ENCODE measurements around the gene CARNS1.
"Not testable (repeated sequence)": the region's sequence is repeated elsewhere in the genome, so short reads cannot be mapped to it uniquely, and the experiment has no call there.

CARNS1 gene

DNA sequence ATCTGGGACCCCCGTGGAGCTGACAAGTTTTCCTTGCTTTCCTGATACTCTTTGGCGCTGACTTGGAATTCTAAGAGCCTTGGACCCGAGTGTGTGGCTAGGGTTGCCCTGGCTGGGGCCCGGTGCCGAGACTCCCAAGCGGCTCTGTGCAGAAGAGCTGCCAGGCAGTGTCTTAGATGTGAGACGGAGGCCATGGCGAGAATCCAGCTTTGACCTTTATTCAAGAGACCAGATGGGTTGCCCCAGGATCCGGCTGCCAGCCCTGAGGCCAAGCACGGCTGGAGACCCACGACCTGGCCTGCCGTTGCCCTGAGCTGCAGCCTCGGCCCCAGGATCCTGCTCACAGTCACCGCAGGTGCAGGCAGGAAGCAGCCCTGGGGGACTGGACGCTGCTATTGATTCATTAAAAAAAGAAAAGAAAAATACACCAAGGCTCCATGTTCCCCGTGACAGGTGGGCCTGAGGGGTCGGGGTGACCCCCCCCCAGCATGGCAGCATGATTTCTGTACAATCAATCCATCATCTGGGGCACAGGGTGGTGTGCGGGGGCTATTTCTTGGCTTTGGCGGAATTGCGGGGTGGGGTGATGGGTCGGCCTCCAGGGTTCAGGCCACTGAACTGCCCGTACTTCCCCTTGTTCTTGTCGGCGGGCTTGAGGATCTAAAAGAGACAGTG is 17.4 kb upstream of the CARNS1 start:
- no peak for DNase-seq

- no peak for DNase-seq
Measured at GRCh38 chr11:67398661-67399563, 16.6 kb upstream of the CARNS1 start.

GRCh38 chr11:67400251-67400941 is 15.1 kb upstream of the CARNS1 start:
- peak in 1 of 2 donors; percentile 21 for DNase-seq

DNA sequence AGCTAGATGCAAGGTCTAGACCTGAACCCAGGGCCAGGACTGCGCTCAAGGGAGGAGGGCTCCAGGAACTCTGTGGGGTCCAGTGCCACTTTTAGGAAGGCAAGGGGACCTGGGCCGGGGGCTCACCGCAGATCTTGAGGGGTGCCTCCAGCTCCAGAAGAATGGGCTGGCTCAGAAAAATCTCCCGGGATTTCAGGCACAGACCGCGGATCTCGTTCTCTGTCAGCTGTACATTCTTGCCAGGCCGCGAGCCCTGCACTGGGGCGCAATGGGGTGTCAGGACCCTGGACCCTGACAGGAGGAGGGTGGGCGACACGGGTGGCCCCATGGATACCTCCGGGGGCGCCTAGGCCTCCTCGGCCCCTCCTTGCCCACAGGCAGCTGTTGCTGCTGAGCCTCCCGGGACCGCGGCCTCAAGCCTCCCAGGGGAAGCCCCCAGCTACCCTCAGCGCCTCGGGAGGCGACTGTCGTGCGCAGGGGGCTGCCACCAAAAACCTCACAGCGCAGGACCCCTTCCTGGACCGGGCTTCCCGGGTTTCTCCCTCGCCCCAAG is 14.5 kb upstream of the CARNS1 start:
- DNase-seq = no peak

DNA sequence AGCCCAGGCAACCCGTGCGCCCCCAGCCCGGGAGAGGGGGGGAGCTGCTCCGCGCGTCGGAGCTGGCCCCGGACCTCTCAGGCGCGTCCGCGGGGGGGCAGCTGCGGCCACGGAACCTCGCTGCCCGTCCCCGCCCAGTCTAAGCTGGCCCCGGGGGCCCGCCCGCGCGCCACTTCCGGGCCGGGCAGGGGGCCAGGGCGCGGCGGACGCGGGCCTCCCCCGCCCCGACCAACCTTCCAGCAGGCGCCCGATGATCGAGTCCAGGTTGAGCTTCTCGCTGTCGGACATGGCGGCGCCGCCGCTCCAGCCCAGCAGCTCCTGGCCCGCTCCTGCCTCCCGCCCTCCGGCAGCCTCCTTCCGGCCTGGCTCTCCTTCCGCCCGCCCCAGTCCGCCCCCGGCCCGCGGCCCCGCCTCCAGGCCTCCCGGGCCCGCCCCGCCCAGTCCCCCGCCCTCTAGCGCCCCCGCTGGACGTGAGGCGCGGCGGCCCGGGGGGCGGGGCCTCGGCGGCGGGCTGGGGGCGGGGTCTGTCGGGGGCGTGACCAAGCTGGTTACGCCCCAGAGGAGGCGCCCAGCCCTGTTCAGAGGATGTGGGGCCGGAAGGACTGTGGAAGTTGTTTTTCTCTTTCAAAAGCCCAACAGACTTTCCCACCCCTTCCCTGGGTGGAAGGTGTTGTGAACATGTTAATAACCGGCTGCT is 13.8 kb upstream of the CARNS1 start, which contains the start of gene PPP1CA:
TSS of gene PPP1CA (minus strand) at position 364 of the 697 bp plus-strand sequence. CDS start at position 288, 76 bp downstream.
- peak; percentile 87 to 91 for DNase-seq

DNA sequence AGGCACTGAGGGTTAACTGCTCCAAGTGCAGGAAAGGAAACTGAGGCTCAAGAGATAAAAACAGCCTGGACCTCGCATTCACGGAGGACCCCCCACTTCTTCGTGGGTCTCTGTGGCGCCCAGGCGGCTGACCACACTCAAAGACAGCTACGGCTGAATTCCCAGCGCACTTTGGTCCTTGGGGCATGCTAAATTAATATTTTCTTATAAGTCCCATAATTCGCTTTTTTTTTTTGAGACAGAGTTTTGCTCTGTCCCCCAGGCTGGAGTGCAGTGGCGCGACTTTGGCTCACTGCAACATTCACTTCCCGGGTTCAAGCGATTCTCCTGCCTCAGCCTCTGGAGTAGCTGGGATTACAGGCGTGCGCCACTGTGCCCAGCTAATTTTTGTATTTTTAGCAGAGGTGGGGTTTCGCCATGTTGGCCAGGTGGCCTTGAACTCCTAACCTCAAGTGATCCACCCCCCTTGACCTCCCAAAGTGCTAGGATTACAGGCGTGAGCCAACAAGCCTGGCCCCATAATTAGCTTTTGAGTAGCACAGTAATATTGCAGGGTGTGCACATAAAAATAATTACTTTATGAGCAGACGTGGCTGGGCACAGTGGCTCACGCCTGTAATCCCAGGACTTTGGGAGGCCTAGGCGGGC is 13.2 kb upstream of the CARNS1 start:
- not testable (repeated sequence) for DNase-seq

- not testable (repeated sequence) for DNase-seq
Measured at GRCh38 chr11:67403085-67403484, 12.4 kb upstream of the CARNS1 start.

DNA sequence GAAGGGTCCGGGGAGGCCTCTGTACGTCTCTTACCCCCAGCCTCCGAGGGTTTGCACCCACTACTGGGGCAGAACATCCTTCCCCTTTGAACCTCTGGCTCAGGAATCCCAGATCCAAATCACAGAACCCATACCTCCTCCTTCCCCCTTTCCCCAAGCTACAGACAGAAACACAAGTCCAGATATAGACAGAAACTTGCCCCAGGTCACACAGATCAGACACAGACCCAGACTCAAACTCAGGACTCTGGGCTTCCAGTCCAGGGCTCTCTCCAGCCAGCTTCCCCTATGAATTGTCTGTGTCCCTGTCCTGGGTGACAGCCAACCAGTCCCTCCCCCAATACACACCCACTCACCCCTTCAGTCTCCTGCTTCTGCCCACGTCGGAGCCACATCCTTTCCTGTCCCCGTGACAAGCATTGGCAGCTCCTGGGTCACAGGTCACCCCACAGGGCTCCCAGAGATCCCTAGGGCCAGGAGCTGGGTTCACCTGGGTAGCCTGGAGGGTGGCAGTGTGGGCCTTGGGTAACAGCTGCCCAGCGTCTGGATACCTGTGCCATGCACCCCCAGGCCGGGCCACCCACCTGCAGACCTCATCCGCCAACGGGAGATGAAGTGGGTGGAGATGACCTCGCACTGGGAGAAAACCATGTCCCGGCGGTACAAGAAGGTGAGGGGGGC is 10.8 kb upstream of the CARNS1 start:
- peak; percentile 85 to 91 for DNase-seq

DNA sequence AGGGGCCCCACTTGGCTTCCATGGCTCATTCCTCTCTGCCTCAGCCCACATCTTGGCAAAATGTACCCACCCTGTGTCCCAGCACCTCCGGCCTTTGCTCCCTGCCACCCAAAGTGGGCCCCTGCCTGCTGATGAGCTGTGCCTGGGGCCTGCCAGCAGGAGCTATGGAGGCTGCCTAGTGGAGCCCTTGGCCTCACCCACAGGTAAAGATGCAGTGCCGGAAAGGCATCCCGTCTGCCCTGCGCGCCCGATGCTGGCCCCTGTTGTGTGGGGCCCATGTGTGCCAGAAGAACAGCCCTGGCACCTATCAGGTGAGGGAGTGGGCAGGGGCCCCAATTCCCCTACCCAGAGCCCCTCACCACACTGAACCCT is 10.3 kb upstream of the CARNS1 start:
- DNase-seq = no peak

DNA sequence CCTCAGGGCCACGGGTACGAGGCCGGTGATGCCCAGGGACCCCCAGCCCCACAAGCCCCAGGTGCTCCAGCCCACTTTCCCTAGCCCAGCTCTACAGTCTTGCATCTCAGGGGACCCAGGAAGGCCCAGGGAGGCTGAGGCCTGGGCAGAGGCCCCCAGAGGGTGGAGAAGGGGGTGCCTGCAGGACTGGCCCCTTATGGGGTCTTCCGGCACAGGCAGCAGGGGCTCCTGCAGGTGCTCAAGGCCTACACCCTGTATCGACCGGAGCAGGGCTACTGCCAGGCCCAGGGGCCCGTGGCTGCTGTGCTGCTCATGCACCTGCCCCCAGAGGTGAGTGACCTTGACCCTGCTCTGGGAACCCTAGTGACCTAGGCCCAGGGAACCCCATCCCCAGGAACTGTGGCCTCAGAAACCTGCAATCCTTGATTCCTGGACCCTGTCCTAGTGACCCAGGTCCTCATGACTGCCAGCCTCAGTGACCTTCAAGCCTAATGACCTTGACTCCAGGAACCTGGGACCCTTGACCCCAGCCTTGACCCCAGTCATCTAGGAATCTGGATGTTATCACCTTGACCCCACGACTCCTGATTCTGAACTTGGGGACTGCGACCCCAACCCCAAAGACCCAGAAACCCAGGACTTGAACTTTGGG is 9.7 kb upstream of the CARNS1 start:
- DNase-seq = no peak

DNA sequence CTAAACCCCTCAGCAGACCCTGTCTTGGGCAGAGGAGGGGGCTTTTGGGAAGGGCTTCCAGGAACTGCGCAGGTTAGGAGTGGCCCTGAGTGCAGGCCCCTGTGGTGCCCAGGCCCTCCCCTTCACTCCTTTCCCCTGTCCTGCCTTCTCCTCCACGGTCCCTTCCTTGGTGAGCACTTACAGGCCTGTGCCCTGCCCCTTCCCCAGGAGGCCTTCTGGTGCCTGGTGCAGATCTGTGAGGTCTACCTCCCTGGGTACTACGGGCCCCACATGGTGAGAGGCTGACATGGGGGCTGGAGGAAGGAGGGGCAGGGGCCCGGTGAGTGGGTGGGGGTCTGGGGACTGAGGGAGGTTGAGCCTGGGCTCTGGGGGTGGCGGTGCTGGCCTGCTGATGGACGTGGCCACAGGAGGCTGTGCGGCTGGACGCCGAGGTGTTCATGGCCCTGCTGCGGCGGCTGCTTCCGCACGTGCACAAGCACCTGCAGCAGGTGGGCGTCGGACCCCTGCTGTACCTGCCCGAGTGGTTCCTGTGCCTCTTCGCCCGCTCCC is 9.0 kb upstream of the CARNS1 start:
- DNase-seq = no peak

- DNase-seq = peak in 1 of 2 donors; percentile 35
Measured at GRCh38 chr11:67406969-67407687, 8.3 kb upstream of the CARNS1 start.

DNA sequence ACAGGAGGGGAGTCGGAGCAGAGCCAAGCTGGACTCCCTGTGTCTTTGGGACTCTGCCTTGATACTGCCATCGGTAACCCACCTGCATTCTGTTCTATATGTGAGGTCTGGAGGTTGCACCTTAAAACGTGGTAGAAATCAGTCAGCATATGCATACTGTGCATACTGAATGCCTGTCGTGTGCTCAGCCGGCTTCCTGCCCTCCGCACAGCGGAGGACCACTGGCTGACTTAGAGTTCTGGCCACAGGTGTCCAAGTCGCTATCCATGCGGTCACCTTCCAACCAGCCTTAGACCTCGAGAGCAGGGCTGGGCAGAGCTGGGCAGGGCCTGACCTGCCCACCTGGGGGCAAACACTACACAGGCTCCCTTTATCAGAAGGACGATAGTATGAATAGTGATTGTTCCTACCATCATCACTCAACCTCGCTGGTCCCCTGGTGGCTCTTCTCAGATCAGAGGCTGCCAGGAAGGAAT is 7.8 kb upstream of the CARNS1 start:
- DNase-seq = no peak

DNA sequence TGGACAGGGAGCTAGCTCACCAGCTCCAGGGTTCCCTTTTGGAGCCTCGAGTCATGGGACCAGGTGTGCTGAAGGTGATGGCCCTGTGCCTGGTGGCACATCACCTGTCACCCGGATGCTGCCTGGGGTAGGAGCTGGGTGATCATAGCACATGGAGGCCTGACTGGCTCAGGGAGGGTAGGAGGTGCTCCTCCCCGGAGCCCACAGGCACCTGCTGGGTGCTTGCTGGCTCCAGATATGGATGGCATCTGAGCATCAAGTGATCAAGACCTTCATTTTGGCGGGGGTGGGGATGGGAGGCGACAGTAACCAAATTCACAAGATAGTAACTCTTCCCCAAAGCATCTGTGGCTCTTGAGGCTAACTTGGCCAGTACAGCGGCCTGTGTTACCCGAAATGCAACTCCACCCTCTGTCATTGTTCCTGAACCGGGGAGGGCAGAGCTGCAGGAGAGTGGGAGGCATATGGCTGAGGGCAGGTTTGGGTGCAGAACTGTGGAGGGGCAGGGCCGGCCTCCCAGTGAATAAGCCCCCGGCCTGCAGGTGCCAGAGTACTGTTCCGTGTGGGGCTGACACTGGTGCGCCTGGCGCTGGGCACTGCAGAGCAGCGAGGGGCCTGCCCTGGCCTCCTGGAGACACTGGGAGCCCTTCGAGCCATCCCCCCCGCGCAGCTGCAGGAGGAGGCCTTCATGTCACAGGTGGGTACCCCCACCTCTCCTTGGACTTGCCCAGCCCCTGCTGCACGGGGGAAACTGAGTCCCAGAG is 6.9 kb upstream of the CARNS1 start:
- no peak for DNase-seq

- DNase-seq = no peak
Measured at GRCh38 chr11:67409261-67409666, 6.2 kb upstream of the CARNS1 start.

- DNase-seq = no peak
Measured at GRCh38 chr11:67409781-67410368, 5.6 kb upstream of the CARNS1 start.

- DNase-seq = no peak
Measured at GRCh38 chr11:67410369-67410831, 5.1 kb upstream of the CARNS1 start.

Measured in inflammatory macrophage (primary cell).